Right cardiac atrium (tissue), 5 donors: ENCODE results near the gene SNAP29. TPM values are rescaled to one million over a fixed set of nuclear protein-coding genes. Genes with fewer than 3 reads are reported as not detected.
"Not testable (repeated sequence)": the region's sequence is repeated elsewhere in the genome, so short reads cannot be mapped to it uniquely, and the experiment has no call there.

Experiments
- ATAC-seq, 2 donors: fragments of 200-7000 bp; cut with Tn5 transposase; one replicate each; pipeline versions ENCODE4 v1.8.0 to v1.9.1; 2020; ENCODE audit warnings: moderate library complexity in 2 of 2, mild to moderate bottlenecking in 1 of 2
- DNase-seq, 3 donors: peaks; one replicate each; pipeline ENCODE4 v3.0.0-alpha.2; 2020
- H3K27ac ChIP-seq: one replicate; pipeline ENCODE4 v1.5.1; 2013; ENCODE audit warnings: mild to moderate bottlenecking, low read length, control low read depth, moderate library complexity
- H3K27me3 ChIP-seq: one replicate; pipeline ENCODE4 v1.6.1; 2013; ENCODE audit not compliant: control insufficient read depth, insufficient read depth
- H3K4me1 ChIP-seq: one replicate; pipeline ENCODE4 v1.6.1; 2013; ENCODE audit warnings: low read length; ENCODE audit not compliant: control insufficient read depth, insufficient read depth
- H3K4me3 ChIP-seq: one replicate; pipeline ENCODE4 v1.5.1; 2013; ENCODE audit warnings: low read length, control low read depth
- H3K9me3 ChIP-seq: one replicate; pipeline ENCODE4 v1.6.1; 2013; ENCODE audit warnings: low read length; ENCODE audit not compliant: control insufficient read depth
- WGBS: extraction: QIAGEN DNeasy Blood & Tissue Kit; methylation state at CpG from one replicate; pipeline ENCODE4 v1.1.7; 2013; 5-methylcytosine and 5-hydroxymethylcytosine counted together
- intact Hi-C, 4 donors: fragments of 100-400 bp; cut with DNase I; formaldehyde crosslinking; loops; one replicate each; pipeline versions ENCODE4 v1.11.0 to v1.14.0; 2022 to 2023
- polyA plus RNA-seq: library from polyadenylated mRNA; stranded (reverse); fragments of 200-250 nt; gene quantifications from one replicate; pipeline ENCODE4 v1.2.3, GENCODE V29; 2013
- total RNA-seq, 4 donors: library from RNA; stranded (reverse); fragmentation: NEBNext Ultra II Directional; extraction: Animal tissue kit (Norgen Biotek cat#: 25700); gene quantifications; one replicate each; pipeline ENCODE4 v1.2.1, GENCODE V29; 2021
- donor health status: healthy with polysubstance abuse.
- donor health status: DM: no; HTN: yes; CAD: no.
- donor health status: DM: no; HTN: no; CAD: no.
- donor health status: DM: no; HTN: yes; CAD: no; lungs with severe emphysema.
- donor health status: DM: yes; HTN: yes; CAD: no.

SNAP29 gene
- total and polyA plus RNA-seq, 5 donors: 18.8 to 27.8 (median 26.1) TPM

DNA sequence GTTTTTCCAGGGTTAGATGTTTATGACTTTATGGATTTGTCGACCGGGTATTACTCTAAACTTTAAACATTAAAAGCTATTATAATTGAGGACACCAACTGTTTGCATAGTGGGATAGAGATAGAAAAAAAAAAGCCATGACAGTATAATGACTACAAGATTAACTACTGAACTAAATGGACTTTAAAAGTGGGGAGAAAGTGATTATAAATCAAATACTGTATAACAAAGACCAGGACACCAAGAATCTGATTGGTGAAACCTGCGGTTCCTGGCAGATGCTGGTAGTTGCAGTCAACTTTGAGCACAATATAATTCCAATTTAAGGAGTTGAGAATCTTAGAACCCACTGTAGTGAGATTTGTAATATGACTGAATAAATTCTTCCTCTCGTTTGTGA is 60.9 kb downstream of the SNAP29 start:
- intact Hi-C loops: loop anchor here in 1 of 4 donors (5.0 kb wide), 1 partner anchor 63 kb away; the partner anchor contains the start of gene LZTR1
- Histone ChIP-seq H3K4me1 (peaks cover 13% of the 10 kb centered on the region), H3K4me3 (peak overlapping the region; percentile 88), H3K9me3 (no peaks in the 10 kb centered on the region), H3K27me3 (no peaks in the 10 kb centered on the region), H3K27ac (no peak overlapping the region)
- WGBS: 16% methylated on average over 4 of the region's 4 CpGs
- DNase-seq (no peak), ATAC-seq (no peak)

DNA sequence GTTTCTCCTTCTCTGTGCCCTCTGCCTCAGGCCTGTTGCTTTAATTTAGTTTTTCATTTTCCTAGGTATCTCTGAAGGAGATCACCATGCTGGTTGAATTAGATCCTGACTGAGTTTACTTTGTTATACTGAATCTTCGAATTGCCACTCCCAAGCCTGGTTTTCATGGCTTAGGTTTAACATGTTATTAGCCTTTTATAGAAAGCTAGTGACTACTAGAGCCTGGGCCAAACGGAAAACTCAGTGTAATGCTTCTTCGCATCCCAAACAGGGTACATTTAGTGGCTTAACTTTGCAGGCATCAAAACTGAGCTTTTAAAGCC is 62.0 kb downstream of the SNAP29 start:
- WGBS: 57% methylated on average over 3 of the region's 3 CpGs
- no peak overlapping the region for H3K4me3 ChIP-seq
- no peak overlapping the region for H3K27ac ChIP-seq
- DNase-seq (no peak), ATAC-seq (no peak)
- H3K27me3 ChIP-seq: no peaks in the 10 kb centered on the region
- intact Hi-C loops: no loop called here
- H3K9me3 ChIP-seq: no peaks in the 10 kb centered on the region
- peaks cover 14% of the 10 kb centered on the region for H3K4me1 ChIP-seq

GRCh38 chr22:20922141-20922751 is 63.4 kb downstream of the SNAP29 start:
- no peak overlapping the region for H3K27ac ChIP-seq
- 80% methylated on average over 3 of the region's 3 CpGs for WGBS
- DNase-seq (no peak), ATAC-seq (no peak)
- H3K27me3 ChIP-seq: no peaks in the 10 kb centered on the region
- H3K9me3 ChIP-seq: no peaks in the 10 kb centered on the region
- intact Hi-C loops: no loop called here
- peaks cover 17% of the 10 kb centered on the region for H3K4me1 ChIP-seq
- no peak overlapping the region for H3K4me3 ChIP-seq

GRCh38 chr22:20926243-20926642 is 67.4 kb downstream of the SNAP29 start:
- Histone ChIP-seq H3K27me3 (no peaks in the 10 kb centered on the region), H3K4me3 (no peak overlapping the region), H3K4me1 (peaks cover 15% of the 10 kb centered on the region), H3K27ac (no peak overlapping the region), H3K9me3 (no peaks in the 10 kb centered on the region)
- no peak for ATAC-seq
- intact Hi-C loops: no loop called here
- DNase-seq: no peak
- WGBS: 88% methylated on average over 2 of the region's 2 CpGs

DNA sequence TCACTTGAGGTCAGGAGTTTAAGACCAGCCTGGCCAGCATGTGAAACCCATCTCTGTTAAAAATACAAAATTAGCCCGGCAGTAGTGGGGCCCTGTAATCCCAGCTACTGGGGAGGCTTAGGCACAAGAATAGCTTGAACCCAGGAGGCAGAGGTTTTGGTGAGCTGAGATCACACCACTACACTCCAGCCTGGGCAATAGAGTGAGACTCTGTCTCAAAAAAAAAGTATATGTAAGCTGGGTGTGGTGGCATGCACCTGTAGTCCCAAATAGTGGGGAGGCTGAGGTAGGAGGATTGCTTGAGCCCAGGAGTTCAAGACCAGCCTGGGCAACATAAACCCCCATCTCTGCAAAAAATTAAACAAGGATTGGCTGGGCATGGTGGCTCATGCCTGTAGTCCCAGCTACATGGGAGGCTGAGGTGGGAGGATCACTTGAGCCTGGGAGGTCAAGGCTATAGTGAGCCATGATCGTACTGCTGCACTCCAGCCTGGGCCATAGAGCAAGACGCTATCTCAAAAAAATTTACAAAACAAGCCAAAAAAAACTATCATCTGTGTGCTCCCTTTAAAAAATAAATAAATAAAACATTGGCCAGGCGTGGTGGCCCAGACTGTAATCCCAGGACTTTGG is 69.2 kb downstream of the SNAP29 start:
- H3K4me1 ChIP-seq: peaks cover 10% of the 10 kb centered on the region
- H3K27me3 ChIP-seq: no peaks in the 10 kb centered on the region
- 76% methylated on average over 4 of the region's 4 CpGs for WGBS
- no peaks in the 10 kb centered on the region for H3K9me3 ChIP-seq
- intact Hi-C loops: no loop called here
- no peak for ATAC-seq
- H3K27ac ChIP-seq: no peak overlapping the region
- DNase-seq: no peak
- no peak overlapping the region for H3K4me3 ChIP-seq

GRCh38 chr22:20928573-20928967 is 69.8 kb downstream of the SNAP29 start:
- no peaks in the 10 kb centered on the region for H3K27me3 ChIP-seq
- no peak overlapping the region for H3K27ac ChIP-seq
- intact Hi-C loops: no loop called here
- ATAC-seq: no peak
- H3K4me1 ChIP-seq: peaks cover 9% of the 10 kb centered on the region
- no peak for DNase-seq
- H3K4me3 ChIP-seq: no peak overlapping the region
- 91% methylated on average over 4 of the region's 4 CpGs for WGBS
- H3K9me3 ChIP-seq: no peaks in the 10 kb centered on the region

GRCh38 chr22:20930004-20930403 is 71.2 kb downstream of the SNAP29 start:
- intact Hi-C loops: no loop called here
- no peak overlapping the region for H3K4me3 ChIP-seq
- H3K9me3 ChIP-seq: no peaks in the 10 kb centered on the region
- no peak overlapping the region for H3K27ac ChIP-seq
- ATAC-seq: no peak
- WGBS: 95% methylated on average over 1 of the region's 1 CpG
- no peak for DNase-seq
- H3K4me1 ChIP-seq: peaks cover 3% of the 10 kb centered on the region
- H3K27me3 ChIP-seq: no peaks in the 10 kb centered on the region

GRCh38 chr22:20930435-20930834 is 71.6 kb downstream of the SNAP29 start:
- WGBS: 97% methylated on average over 12 of the region's 12 CpGs
- intact Hi-C loops: not testable (repeated sequence)

DNA sequence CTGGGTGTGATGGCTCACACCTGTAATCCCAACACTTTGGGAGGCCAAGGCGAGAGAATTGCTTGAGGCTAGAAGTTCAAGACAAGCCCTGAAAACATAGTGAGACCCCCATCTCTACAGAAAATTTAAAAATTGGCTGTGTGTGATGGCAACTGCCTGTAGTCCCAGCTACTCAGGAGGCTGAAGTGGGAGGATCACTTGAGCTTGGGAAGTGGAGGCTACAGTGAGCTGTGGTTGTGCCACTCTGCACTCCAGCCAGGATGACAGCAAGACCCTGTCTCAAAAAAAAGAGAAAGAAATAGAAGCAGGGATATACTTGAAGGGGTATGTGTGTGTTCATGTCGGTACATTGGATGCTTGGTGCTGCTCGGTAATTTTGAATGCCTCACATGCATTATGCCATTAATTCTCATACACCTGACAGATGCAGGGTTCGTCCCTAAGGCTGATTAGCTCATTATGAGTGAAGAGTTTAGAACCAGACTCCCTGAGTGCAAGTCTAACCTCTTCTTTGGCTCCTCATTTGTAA is 72.4 kb downstream of the SNAP29 start:
- no peaks in the 10 kb centered on the region for H3K27me3 ChIP-seq
- H3K9me3 ChIP-seq: no peaks in the 10 kb centered on the region
- intact Hi-C loops: no loop called here
- no peak for ATAC-seq
- H3K27ac ChIP-seq: no peak overlapping the region
- peaks cover 3% of the 10 kb centered on the region for H3K4me1 ChIP-seq
- no peak overlapping the region for H3K4me3 ChIP-seq
- no peak for DNase-seq
- 94% methylated on average over 4 of the region's 4 CpGs for WGBS

More at GRCh38 chr22:20930435-20930834, 71.6 kb downstream of the SNAP29 start:
- not testable (repeated sequence) for H3K9me3 ChIP-seq, H3K4me3 ChIP-seq, ATAC-seq, H3K27ac ChIP-seq, H3K27me3 ChIP-seq, H3K4me1 ChIP-seq, DNase-seq

DNA sequence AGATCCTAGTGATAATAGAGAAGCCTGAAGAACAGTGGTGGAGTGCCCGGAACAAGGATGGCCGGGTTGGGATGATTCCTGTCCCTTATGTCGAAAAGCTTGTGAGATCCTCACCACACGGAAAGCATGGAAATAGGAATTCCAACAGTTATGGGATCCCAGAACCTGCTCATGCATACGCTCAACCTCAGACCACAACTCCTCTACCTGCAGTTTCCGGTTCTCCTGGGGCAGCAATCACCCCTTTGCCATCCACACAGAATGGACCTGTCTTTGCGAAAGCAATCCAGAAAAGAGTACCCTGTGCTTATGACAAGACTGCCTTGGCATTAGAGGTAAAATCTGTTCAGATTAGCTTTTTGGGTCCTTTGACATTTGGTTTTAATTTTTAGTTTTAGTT is 75.1 kb downstream of the SNAP29 start:
- intact Hi-C loops: no loop called here
- Histone ChIP-seq H3K9me3 (no peaks in the 10 kb centered on the region), H3K27me3 (no peaks in the 10 kb centered on the region), H3K27ac (no peak overlapping the region), H3K4me3 (no peak overlapping the region), H3K4me1 (peaks cover 11% of the 10 kb centered on the region)
- 91% methylated on average over 7 of the region's 7 CpGs for WGBS
- DNase-seq (no peak), ATAC-seq (no peak)

DNA sequence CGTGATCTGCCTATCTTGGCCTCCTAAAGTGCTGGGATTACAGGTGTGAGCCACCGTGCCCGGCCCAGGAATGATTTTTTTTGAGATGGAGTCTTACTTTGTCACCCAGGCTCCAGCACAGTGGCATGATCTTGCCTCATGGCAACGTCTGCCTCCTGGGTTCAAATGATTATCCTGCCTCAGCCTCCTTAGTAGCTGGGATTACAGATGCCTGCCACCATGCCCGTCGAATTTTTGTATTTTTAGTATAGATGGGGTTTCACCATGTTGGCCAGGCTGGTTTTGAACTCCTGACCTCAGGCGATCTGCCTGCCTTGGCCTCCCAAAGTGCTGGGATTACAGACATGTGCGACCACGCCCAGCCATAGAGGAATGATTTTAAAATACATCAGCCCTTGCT is 76.2 kb downstream of the SNAP29 start:
- WGBS: 91% methylated on average over 9 of the region's 9 CpGs
- H3K4me3 ChIP-seq, DNase-seq, intact Hi-C loops, H3K27ac ChIP-seq, H3K9me3 ChIP-seq, H3K27me3 ChIP-seq, ATAC-seq: not testable (repeated sequence)
- H3K4me1 ChIP-seq: peaks cover 11% of the 10 kb centered on the region
